ENCODE data around the gene GDF10. TPM values are rescaled to one million over a fixed set of nuclear protein-coding genes. Genes with fewer than 3 reads are reported as not detected.

The GDF10 gene
- total RNA-seq, 1 experiment from 2014 or later: not detected

DNA sequence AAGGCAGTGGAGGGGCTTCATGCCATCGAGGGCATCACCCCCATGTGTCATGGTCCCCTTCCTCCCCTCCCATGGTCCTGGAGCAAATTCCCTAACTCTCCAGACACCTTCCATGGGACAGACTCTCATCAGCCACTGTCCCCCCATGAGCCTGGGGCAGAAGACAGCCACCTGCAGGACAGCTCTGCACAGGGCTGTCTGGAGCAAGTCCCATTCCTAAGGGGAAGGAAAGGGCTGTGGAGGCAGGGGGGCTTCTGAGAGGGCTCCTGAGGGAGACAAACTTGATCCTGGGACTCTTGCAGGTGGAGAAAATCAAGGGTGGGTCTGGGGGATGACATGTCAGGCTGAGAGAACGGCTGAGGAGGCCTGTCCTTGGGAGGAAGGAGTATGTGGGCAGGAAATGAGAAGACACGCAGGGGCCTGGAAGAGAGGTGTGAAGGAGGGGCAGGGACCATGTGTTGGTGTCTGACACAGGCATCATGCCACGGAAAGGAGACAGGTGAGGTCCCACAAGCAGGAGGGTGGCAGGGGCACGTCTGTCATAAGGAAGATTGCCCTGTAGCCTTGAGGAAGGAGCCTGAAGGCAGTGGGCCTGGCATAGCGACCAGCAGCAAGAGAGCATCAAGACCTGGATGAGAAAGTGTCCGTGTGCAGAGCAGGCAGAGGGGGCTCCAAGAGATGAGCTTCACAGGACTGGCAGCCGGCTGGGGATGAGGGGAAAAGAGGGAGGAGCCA, 14.4 kb upstream of the GDF10 start:
- no peak for DNase-seq
- Histone ChIP-seq H3K27me3 (no peaks in the 10 kb centered on the region), H3K9me3 (no peaks in the 10 kb centered on the region), H3K36me3 (no peaks in the 10 kb centered on the region), H3K4me3 (no peak overlapping the region)

DNA sequence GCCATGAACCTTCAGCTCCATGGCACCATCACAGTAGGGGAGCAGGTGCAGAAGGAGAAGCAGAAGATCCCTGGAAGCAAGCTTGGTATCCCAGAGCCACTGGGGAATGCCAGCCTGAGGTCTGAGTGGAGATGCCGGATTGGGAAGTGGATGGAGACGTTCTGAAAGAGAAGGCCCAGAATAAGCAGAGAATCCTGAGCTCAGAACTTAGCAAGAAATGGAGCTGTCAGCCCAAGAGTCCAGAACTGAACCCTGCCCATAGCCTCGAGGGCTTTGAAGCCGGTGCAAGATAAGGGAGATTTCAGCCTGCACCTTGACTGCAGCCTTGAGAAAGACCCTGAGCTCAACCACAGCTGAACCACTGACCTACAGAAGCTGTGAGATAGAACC, 13.9 kb upstream of the GDF10 start:
- Histone ChIP-seq H3K27me3 (no peaks in the 10 kb centered on the region), H3K9me3 (no peaks in the 10 kb centered on the region), H3K36me3 (no peaks in the 10 kb centered on the region), H3K4me3 (no peak overlapping the region)
- DNase-seq: no peak

DNA sequence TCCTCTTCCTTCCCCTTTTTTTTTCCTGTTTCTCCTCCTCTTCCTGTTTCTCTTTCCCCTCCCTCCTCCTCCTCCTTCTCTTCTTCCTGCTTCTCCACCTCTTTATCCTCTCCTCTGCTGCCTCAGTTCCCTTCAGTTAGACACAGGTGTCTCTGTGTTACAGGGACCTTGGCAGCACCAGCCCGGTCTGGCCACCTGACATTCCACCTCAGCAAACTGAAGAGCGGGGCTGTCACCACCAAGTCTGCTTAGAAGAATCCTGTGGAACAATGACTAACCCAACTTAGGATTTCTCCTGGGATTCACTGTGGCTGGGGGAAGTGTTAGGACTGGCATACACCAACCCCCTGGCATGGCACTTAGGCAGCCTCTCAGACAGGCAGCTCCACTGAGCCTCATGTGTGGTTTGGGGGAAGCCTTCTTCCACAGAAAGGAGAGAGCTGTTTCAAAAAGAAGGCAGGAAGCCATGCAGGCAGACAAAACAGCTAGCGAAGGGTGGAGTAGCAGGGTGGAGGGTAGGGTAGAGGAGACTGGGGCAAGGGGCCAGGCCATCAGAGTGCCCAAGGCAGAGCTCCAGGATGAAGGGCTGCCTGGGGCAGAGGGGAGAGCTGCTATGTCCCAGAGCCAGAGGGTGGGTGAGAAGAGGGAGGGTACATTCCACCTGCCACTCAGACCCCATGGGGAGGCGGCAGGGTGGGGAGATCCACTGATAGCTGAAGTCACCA, 13.2 kb upstream of the GDF10 start:
- Histone ChIP-seq H3K9me3 (no peaks in the 10 kb centered on the region), H3K27me3 (no peaks in the 10 kb centered on the region), H3K36me3 (no peaks in the 10 kb centered on the region), H3K4me3 (no peak overlapping the region)
- DNase-seq: no peak

DNA sequence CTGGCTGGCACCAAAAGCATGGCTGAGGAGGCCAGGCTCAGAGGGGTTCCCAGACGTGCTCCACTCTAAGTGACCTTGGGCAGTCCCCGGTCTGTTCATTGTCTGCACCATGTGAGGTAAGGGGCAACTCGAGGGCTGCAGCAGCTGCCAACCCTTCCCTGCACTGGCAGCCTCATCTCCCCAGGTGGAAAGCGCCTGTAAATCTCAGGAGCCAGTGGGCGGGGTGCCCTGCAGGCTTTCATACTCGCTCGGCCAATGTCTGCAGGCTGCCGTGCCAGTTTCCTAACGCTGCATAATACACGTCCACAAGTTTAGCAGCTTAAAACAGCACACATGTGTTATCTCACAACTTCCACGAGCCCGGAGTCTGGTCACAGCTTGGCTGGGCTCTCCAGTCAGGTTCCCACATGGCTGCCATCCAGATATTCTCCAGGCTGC, 12.6 kb upstream of the GDF10 start:
- Histone ChIP-seq H3K36me3 (no peaks in the 10 kb centered on the region), H3K27me3 (no peaks in the 10 kb centered on the region), H3K4me3 (no peak overlapping the region), H3K9me3 (no peaks in the 10 kb centered on the region)
- DNase-seq: no peak

DNA sequence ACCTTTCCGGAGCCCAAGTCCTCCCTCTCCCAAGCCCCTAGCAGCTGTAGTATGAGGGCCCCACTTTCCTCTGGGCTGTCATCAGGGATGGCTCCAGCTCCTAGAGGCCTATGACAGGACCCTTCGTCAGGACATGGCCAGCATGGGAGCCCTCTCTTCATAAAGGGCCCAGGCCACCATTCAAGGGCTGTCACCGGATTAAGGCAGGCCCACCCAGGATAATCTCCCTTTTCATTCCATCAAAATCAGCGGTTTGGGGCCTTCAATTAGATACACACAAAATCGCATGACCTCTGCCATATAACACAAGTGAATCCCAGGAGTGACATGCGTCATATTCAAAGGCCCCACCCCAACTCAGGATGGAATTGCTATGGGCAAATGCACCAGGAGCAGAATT, 12.2 kb upstream of the GDF10 start:
- Histone ChIP-seq H3K9me3 (no peaks in the 10 kb centered on the region), H3K36me3 (no peaks in the 10 kb centered on the region), H3K27me3 (no peaks in the 10 kb centered on the region), H3K4me3 (no peak overlapping the region)
- DNase-seq: no peak

DNA sequence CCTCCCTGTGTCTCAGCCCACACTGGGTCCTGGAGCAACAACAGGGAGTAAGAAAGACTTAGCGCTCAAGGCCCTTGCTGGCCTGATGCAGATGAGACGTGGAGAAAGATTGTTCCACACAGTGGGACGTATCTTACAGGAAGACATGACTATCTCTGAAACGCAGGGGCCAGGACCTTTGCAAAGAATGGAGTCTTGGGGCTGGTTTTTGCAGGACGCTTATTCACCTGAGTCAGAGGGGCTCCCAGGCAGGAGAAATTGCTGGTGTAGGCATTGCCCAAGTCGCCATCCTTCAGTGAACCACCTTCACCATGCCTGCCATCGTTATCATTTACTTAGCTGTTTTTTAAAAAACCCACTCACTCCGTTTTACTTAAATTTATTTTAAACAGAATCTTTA, 11.8 kb upstream of the GDF10 start:
- Histone ChIP-seq H3K4me3 (no peak overlapping the region), H3K36me3 (no peaks in the 10 kb centered on the region), H3K27me3 (no peaks in the 10 kb centered on the region), H3K9me3 (no peaks in the 10 kb centered on the region)
- DNase-seq: no peak

DNA sequence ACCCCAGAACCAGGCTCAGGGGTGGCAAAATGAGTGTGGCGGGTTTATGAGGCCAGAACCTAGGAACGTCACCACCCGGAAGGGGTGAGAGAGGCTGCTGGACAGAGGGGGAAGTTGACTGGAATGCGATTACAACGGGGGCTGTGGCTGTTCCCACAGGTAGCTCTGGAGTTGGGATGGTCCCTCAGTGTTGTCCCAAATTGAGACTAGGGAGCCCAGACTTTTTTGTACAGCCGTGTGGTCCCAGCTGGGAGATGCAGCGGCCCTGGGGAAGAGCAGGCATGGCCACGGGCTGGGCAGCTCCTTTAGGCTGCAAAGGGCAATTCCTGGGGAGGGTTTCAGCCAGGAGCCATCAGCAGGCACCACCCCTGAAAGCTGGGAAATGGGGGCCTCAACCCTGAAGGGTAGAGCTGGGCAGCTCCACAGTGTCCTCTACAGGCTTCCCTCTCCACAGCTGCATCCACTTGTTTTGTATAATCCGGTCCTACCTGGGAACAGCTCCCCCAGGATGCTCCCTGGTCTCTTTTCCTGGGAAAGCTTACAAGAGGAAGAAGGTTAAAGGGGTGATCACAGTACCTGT, 11.0 kb upstream of the GDF10 start:
- H3K36me3 ChIP-seq: no peaks in the 10 kb centered on the region
- H3K4me3 ChIP-seq: no peak overlapping the region
- H3K27me3 ChIP-seq: no peaks in the 10 kb centered on the region
- no peaks in the 10 kb centered on the region for H3K9me3 ChIP-seq
- DNase-seq: no peak

DNA sequence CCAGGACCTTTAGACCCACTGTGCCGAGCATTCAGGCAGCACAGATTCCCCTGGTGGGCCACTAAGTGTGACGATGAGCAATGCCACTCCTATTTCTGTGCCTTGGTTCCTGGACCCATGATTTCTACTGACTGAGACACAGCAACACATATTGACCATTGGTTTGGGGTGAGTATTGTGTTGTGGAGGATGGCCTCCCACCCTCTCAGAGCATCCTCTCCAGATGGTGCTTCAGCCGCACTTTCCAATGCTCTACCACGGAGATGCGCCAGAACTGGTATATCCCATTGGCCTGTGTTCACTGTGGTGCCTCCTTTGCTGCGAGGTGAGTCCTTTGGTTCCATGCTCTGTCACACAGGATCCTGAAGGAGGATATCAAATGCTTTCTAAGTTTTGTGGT, 10.1 kb upstream of the GDF10 start:
- Histone ChIP-seq H3K9me3 (no peaks in the 10 kb centered on the region), H3K27me3 (no peaks in the 10 kb centered on the region), H3K4me3 (no peak overlapping the region), H3K36me3 (no peaks in the 10 kb centered on the region)
- DNase-seq: no peak

DNA sequence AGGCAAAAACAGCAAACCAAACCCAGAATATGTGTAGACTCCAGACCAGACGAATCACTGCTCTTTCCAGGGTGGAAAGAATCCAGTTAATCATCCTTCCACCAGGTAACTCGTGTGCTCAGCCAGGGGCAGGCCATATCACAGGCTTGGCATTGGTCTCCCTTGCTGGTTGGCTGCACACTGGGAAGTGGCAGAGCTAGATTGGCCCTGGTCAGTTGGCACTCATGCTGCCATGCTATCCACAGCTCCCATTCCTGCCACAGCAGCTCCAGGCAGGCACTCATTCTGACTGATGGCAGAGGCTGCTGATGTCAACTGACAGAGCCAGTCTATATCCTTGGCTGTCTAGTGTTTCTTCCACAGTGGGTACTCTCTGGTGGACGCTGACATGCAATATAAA, 9.7 kb upstream of the GDF10 start:
- Histone ChIP-seq H3K36me3 (no peaks in the 10 kb centered on the region), H3K9me3 (no peaks in the 10 kb centered on the region), H3K4me3 (no peak overlapping the region), H3K27me3 (no peaks in the 10 kb centered on the region)
- no peak for DNase-seq

DNA sequence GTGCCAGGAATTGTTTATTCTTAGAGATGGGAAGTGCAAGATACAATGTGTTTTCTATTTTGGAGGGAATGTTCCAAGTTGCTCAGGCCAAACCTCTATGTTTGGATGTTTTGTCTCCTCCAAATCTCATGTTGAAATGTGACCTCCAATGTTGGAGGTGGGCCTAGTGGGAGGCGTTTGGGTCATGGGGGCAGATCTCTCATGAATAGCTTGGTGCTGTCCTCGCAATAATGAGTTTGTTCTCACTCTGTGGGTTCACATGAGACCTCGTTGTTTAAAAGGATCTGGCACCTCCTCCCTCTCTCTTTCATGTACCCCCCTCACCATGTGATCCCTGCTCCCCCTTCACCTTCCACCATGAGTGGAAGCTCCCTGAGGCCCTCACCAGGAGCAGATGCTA, 8.3 kb upstream of the GDF10 start:
- H3K9me3 ChIP-seq: no peaks in the 10 kb centered on the region

DNA sequence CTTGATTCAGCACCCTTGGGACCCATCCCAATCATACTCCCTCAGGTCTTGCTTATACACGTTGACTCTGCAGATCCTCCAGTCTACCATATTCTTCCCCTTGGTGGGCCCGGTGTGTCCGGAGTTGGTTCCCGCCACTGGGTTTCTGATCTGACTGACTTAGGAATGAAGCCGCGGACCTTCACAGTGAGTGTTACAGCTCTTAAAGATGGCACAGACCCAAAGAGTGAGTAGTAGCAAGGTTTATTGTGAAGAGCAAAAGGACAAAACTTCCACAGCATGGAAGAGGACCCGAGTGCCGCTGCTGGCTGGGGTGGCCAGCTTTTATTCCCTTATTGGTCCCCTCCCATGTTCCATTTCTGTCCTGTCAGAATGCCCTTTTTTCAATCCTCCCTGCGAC, 5.9 kb upstream of the GDF10 start:
- H3K36me3 ChIP-seq: no peaks in the 10 kb centered on the region
- H3K9me3 ChIP-seq: no peaks in the 10 kb centered on the region
- no peak for DNase-seq
- H3K4me3 ChIP-seq: no peak overlapping the region
- H3K27me3 ChIP-seq: 0 out of 2 replicates have a peak, but pooled peaks cover 3% of the 10 kb centered on the region

More for the DNA sequence above, 8.3 kb upstream of the GDF10 start:
- no peak for DNase-seq
- no peaks in the 10 kb centered on the region for H3K36me3 ChIP-seq
- H3K27me3 ChIP-seq: no peaks in the 10 kb centered on the region
- no peak overlapping the region for H3K4me3 ChIP-seq

DNA sequence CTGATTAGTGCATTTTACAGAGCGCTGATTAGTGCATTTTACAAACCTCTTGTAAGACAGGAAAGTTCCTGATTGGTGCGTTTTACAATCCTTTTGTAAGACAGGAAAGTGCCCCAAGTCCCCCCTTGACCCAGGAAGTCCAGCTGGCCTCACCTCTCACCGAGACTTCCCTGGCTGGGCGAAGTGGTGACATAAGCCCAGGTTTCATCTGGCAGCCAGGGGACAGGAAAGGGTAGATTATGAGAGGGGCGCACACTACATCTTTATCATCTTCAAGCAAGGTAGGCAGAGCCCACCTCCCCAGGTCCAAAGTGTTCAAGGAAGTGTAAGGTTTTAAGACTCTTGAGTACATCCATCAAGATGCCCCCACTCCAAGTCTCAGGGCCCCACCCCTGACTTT, 5.5 kb upstream of the GDF10 start:
- no peak for DNase-seq
- Histone ChIP-seq H3K9me3 (no peaks in the 10 kb centered on the region), H3K36me3 (no peaks in the 10 kb centered on the region), H3K4me3 (no peak overlapping the region), H3K27me3 (0 out of 2 replicates have a peak, but pooled peaks cover 3% of the 10 kb centered on the region)

DNA sequence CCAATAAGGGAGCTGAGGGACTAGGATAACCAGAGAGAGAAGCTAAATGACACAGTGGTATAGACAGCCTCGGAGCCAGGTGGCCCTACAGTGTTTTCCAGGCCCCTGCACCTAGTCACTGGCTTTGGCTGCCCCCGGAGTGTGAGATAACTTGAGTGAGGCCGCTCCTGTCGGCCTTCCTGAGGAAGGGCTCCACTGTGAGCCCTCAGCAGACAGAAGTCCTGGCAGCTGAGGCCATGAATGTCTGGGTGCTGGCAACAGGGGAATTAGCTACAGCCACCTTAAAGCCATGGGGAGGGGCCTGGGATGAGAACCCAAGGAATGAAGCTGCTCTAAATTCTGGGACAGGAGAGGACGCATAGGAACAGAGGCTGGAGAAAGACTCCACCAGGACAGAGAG, 4.6 kb upstream of the GDF10 start:
- H3K27me3 ChIP-seq: 0 out of 2 replicates have a peak, but pooled peaks cover 3% of the 10 kb centered on the region
- H3K9me3 ChIP-seq: no peaks in the 10 kb centered on the region
- H3K36me3 ChIP-seq: no peaks in the 10 kb centered on the region
- DNase-seq: no peak
- H3K4me3 ChIP-seq: no peak overlapping the region

DNA sequence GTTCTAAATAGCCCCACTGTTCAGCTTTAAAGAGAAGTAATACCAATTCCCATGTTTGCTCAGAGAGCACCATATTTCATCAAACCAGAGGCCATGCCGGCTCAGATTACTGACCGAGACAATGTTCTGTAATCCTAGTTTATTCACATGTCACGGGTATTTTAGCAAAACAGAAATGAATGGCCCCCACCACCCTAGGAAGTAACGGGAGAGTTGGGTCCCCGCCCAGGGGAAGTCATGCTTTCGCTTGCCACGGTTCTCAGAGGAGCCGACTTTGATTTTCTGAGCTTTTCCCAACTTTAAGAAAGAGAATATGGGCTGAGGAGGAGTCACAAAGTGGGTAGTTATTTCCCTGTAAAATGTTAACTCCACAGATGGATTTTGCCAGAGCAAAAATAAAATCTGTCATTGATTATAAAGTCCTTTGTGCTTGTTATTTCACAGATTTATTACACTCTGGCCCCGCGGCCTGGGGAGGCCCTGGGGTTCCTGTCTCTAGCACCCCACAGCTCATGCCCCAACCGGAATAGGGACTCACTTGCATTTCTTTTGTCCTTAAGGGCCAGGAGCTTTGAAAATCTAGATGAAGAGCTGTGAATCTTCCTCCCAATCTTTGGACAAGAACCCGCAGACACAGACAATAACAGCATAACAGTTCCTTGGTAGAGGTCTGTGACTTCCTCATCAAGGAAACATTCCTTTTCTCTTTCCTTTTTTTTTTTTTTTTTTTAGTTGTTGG, 3.7 kb upstream of the GDF10 start:
- DNase-seq: no peak
- 0 out of 2 replicates have a peak, but pooled peaks cover 3% of the 10 kb centered on the region for H3K27me3 ChIP-seq
- H3K9me3 ChIP-seq: no peaks in the 10 kb centered on the region
- no peaks in the 10 kb centered on the region for H3K36me3 ChIP-seq
- H3K4me3 ChIP-seq: no peak overlapping the region

DNA sequence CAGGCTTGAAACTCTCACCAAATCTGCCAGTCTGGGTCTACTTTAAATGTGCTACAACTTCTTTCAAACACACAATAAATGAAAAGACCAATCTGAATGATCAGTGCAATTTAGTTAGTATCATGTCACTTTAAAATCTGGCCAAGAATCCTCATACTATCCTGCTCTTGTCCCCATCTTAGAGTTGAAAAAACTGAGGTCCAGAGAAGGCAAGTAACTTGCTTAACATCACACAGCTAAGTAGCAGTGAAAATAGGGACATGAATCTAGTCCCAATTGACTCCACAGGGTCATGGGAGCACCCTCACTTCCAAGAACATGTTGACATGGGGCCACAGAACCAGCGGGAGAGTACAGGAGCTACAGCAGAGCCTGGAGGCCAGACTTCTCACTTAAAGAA, 3.1 kb upstream of the GDF10 start:
- no peaks in the 10 kb centered on the region for H3K36me3 ChIP-seq
- no peak for DNase-seq
- 0 out of 2 replicates have a peak, but pooled peaks cover 3% of the 10 kb centered on the region for H3K27me3 ChIP-seq
- H3K9me3 ChIP-seq: no peaks in the 10 kb centered on the region
- no peak overlapping the region for H3K4me3 ChIP-seq

DNA sequence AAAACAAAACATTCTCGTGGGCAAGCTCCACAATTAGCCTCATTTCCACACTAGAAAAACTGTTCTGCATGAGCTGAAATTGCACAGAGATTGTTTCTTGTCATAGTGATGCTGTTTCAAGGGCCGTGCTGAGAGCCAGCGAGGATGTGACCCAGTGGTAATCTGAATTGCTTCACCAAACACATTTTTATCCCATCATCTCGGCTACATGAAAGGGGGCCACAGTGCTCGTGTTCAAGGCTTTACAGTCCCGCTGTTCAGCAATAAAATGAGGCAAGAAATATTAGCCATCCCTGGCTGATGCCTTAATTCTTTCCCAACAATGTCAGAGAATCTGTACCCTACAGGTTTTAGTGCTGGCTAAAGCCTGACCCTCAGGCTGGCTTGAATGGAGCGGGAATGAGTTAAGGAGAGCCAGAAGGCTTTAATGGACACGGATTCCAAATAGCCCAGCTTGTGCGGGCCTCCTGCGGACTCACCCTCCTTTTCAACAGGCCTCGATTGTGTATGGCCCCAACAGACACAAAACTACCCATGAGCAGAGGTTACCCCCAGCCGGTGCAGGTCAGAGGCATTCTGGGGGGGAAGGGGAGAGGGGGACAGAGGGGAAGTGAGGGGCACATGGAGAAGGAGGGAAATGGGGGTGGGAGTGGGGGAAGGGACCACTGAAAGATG, 2.0 kb upstream of the GDF10 start:
- H3K9me3 ChIP-seq: no peaks in the 10 kb centered on the region
- 0 out of 2 replicates have a peak, but pooled peaks cover 3% of the 10 kb centered on the region for H3K27me3 ChIP-seq
- DNase-seq: no peak
- H3K36me3 ChIP-seq: no peaks in the 10 kb centered on the region
- H3K4me3 ChIP-seq: no peak overlapping the region

Measured in MG63 (cell line).